NCI-H69 (cell line): ENCODE results near the gene PRODH2.

ENCODE experiments used
- DNase-seq: peaks from one replicate; lab custom pipeline; 2025; lab: John Stamatoyannopoulos, UW

Gene PRODH2

GRCh38 chr19:35757231-35757748 is 55.4 kb downstream of the PRODH2 start:
- peak; percentile 90 for DNase-seq

GRCh38 chr19:35756377-35757230 is 56.0 kb downstream of the PRODH2 start, which contains the start of gene HSPB6:
Gene HSPB6 (minus strand): TSS chr19:35757029. CDS start chr19:35757008, 21 bp downstream.
- DNase-seq = peak; percentile 71

GRCh38 chr19:35755550-35756376 is 56.9 kb downstream of the PRODH2 start:
- DNase-seq = peak; percentile 87

- no peak for DNase-seq
Measured at GRCh38 chr19:35755131-35755549, 57.5 kb downstream of the PRODH2 start.

- no peak for DNase-seq
Measured at GRCh38 chr19:35754370-35755130, 58.1 kb downstream of the PRODH2 start.

GRCh38 chr19:35753634-35754369 is 58.8 kb downstream of the PRODH2 start:
- DNase-seq = no peak

- DNase-seq = no peak
Measured at GRCh38 chr19:35752746-35753350, 59.8 kb downstream of the PRODH2 start.

- no peak for DNase-seq
Measured at GRCh38 chr19:35751839-35752745, 60.6 kb downstream of the PRODH2 start.

GRCh38 chr19:35750167-35750566 is 62.5 kb downstream of the PRODH2 start:
- DNase-seq = no peak
